Measurements from ENCODE around the gene GNL3. TPM values are rescaled to one million over a fixed set of nuclear protein-coding genes. Genes with fewer than 3 reads are reported as not detected.

The GNL3 gene, protein sequence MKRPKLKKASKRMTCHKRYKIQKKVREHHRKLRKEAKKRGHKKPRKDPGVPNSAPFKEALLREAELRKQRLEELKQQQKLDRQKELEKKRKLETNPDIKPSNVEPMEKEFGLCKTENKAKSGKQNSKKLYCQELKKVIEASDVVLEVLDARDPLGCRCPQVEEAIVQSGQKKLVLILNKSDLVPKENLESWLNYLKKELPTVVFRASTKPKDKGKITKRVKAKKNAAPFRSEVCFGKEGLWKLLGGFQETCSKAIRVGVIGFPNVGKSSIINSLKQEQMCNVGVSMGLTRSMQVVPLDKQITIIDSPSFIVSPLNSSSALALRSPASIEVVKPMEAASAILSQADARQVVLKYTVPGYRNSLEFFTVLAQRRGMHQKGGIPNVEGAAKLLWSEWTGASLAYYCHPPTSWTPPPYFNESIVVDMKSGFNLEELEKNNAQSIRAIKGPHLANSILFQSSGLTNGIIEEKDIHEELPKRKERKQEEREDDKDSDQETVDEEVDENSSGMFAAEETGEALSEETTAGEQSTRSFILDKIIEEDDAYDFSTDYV
- total RNA-seq: 51.2 and 58.6 TPM in 2 replicates

GRCh38 chr3:52685709-52686691, at the start of gene GNL3, which contains the start of gene PBRM1:
TSS of gene GNL3 (plus strand) at chr3:52686032. CDS start at chr3:52686093, 61 bp downstream.
TSS of gene PBRM1 (minus strand) at chr3:52685913.

GRCh38 chr3:52705688-52706686, 20.2 kb downstream of the GNL3 start, which contains the start of the genes GLT8D1 and SPCS1:
TSS of gene GLT8D1 (minus strand) at chr3:52705791. CDS start at chr3:52700460, 5,331 bp downstream.
TSS of gene SPCS1 (plus strand) at chr3:52706106. CDS start at chr3:52706247, 141 bp downstream.

Other genes with a start within 250 kb of the GNL3 start
- 0.26 TPM in 1 of 2 replicates, not detected in the other for gene SEMA3G, start 240.9 kb upstream of the GNL3 start, total RNA-seq
- 0.43 and 0.63 TPM in 2 replicates for gene TNNC1, start 232.0 kb upstream of the GNL3 start, total RNA-seq
- gene NISCH, start 230.4 kb upstream of the GNL3 start, total RNA-seq: 81.8 and 82.5 TPM in 2 replicates
- gene STAB1, start 190.7 kb upstream of the GNL3 start, total RNA-seq: under 0.01 and 0.32 TPM in 2 replicates
- gene NT5DC2, start 152.2 kb upstream of the GNL3 start, total RNA-seq: 46.5 and 47.4 TPM in 2 replicates
- 8.9 and 13.4 TPM in 2 replicates for gene UQCC5, start 149.4 kb upstream of the GNL3 start, total RNA-seq
- gene PBRM1, start 119 bp upstream of the GNL3 start, total RNA-seq: 45.9 and 46.1 TPM in 2 replicates
- gene GLT8D1, start 19.8 kb downstream of the GNL3 start, total RNA-seq: 108 and 133 TPM in 2 replicates
- gene SPCS1, start 20.1 kb downstream of the GNL3 start, total RNA-seq: 24.3 and 33.9 TPM in 2 replicates
- gene NEK4, start 84.9 kb downstream of the GNL3 start, total RNA-seq: 11.7 and 23.4 TPM in 2 replicates
- gene ITIH1, start 91.6 kb downstream of the GNL3 start, total RNA-seq: not detected in 2 replicates
- gene ITIH3, start 108.8 kb downstream of the GNL3 start, total RNA-seq: not detected in 2 replicates
- gene ITIH4, start 144.6 kb downstream of the GNL3 start, total RNA-seq: 1.7 and 3.0 TPM in 2 replicates
- gene MUSTN1, start 149.0 kb downstream of the GNL3 start, total RNA-seq: not detected in 2 replicates
- gene STIMATE, start 211.5 kb downstream of the GNL3 start, total RNA-seq: 8.0 and 10.3 TPM in 2 replicates

Measured in bronchial smooth muscle cell (primary cell).